CD4-positive, alpha-beta T cell treated with Interleukin-12 subunit alpha and Interleukin-12 subunit beta, for 1 hour (primary cell): ENCODE results near the gene ANKRD16.
A peak's percentile ranks its signal among the peaks of the same experiment; 100 is the strongest.
"Not testable (repeated sequence)": the region's sequence is repeated elsewhere in the genome, so short reads cannot be mapped to it uniquely, and the experiment has no call there.

Experiments
- DNase-seq: peaks from one replicate; pipeline ENCODE4 v3.0.0-alpha.2; 2020

The ANKRD16 gene

GRCh38 chr10:5832946-5833345 lies 56.7 kb downstream of the ANKRD16 start:
- DNase-seq, result no peak

- DNase-seq, result no peak
These were observed 58.3 kb downstream of the ANKRD16 start for GRCh38 chr10:5831446-5831782.

- DNase-seq, result no peak
These were observed 58.9 kb downstream of the ANKRD16 start for GRCh38 chr10:5830629-5831445.

GRCh38 chr10:5829267-5829666 lies 60.4 kb downstream of the ANKRD16 start:
- DNase-seq, result no peak

GRCh38 chr10:5828725-5829124 lies 61.0 kb downstream of the ANKRD16 start:
- DNase-seq, result no peak

- DNase-seq, result no peak
These were observed 61.9 kb downstream of the ANKRD16 start for GRCh38 chr10:5827841-5828240.

GRCh38 chr10:5826511-5826910 lies 63.2 kb downstream of the ANKRD16 start:
- not testable (repeated sequence) for DNase-seq

GRCh38 chr10:5818894-5819293 lies 70.8 kb downstream of the ANKRD16 start:
- no peak for DNase-seq

- no peak for DNase-seq
These were observed 71.7 kb downstream of the ANKRD16 start for GRCh38 chr10:5818048-5818331.

- no peak for DNase-seq
These were observed 72.2 kb downstream of the ANKRD16 start for GRCh38 chr10:5817322-5818047.

GRCh38 chr10:5816170-5816569 lies 73.5 kb downstream of the ANKRD16 start:
- no peak for DNase-seq

GRCh38 chr10:5814110-5815107 lies 75.3 kb downstream of the ANKRD16 start:
- no peak for DNase-seq

- peak; percentile 97 for DNase-seq
These were observed 76.2 kb downstream of the ANKRD16 start, which contains the start of gene GDI2 for GRCh38 chr10:5813341-5814109. TSS of gene GDI2 (minus strand) at chr10:5813434. CDS start at chr10:5813258, 176 bp downstream.

GRCh38 chr10:5813091-5813340 lies 76.7 kb downstream of the ANKRD16 start:
- DNase-seq, result no peak

- peak; percentile 43 for DNase-seq
These were observed 77.2 kb downstream of the ANKRD16 start for GRCh38 chr10:5812283-5813090.
